GM19351 (cell line): ENCODE data around the gene IGF2BP2.
"Not testable (repeated sequence)": the region's sequence is repeated elsewhere in the genome, so short reads cannot be mapped to it uniquely, and the experiment has no call there.

Experiments used
- ATAC-seq: cut with Tn5 transposase; IDR thresholded peaks from one replicate; pipeline ENCODE4 v1.9.1; 2021; ENCODE audit warnings: mild to moderate bottlenecking, moderate library complexity; ENCODE audit not compliant: unreplicated experiment

IGF2BP2 gene

DNA sequence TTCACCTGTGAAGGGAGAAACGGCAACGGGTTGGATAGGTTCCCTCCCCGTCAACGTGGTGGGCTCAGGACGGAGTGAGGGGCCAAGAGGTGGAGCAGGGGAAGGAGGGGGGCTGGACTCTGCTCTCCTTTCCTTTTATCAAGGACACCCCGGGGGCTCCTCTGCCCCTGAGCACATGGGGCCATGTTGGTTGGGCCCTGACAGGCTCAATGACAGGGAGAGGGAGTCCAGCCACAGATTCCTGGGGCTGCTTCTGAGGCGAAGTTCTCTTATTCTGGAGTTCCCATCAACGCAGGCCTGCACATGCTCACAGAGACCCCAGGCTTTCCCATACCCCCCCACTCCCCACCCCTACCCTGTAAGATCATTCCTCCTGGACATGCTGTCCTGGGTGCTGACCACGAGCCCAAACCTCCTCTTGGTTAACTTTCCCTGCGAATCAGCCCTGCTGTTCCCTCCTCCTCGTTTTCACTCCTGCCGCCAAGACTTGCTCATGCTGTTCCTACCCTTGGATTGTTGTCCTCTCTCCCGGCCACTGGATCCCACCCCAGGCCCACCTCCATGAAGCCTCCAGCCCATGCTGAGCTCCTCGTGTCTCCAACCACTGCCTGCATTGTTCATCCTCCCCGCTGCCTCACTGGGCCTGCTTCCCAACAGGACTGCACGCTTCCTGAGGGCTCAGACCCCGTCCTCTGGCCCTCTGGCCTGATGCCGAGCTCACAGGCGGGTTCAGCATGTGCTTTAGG is 177.5 kb downstream of the IGF2BP2 start:
- no peak for ATAC-seq

GRCh38 chr3:185646382-185647133 is 178.3 kb downstream of the IGF2BP2 start:
- peak; percentile 55 for ATAC-seq

GRCh38 chr3:185645596-185646381 is 179.1 kb downstream of the IGF2BP2 start:
- ATAC-seq: no peak

DNA sequence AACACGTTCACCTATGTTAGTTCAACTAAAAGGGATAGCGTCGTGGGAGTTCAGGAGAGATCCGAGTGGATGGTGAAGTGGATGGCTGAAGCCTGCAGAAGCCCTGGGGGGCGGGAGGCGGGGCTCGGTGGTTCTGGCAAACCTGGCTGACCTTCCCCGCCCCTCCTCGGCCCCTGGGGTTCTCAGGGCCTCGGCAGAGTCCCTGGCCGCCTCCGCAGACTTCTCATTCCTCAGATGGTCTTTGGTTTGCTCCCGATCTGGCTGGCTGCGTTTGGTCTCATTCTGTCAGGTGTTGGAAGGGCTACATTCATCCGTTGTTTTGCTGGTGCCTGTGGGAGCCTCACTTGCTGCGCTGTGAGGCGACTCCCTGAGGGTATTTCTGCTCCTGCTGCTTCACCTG is 179.7 kb downstream of the IGF2BP2 start:
- ATAC-seq: not testable (repeated sequence)

DNA sequence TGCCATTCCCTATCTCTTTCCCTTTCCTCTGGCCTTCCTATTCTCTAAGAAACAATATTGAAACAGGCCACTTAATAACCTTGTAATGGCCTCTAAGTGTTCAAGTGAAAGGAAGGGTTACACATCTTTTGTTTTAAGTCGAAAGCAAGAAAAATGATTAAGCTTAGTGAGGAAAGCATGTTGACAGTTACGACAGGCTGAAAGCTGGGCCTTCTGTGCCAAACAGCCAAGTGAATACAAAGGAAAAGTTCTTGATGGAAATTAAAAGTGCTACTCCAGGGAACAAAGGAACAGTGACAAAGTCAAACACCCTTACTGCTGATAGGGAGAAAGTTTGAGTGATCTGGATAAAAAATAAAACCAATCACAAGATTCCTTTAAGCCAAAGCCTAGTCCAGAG is 184.5 kb downstream of the IGF2BP2 start:
- no peak for ATAC-seq

- ATAC-seq: no peak
These were observed 185.1 kb downstream of the IGF2BP2 start for GRCh38 chr3:185639632-185640206.

GRCh38 chr3:185638651-185639050 is 186.2 kb downstream of the IGF2BP2 start:
- not testable (repeated sequence) for ATAC-seq

- no peak for ATAC-seq
These were observed 187.5 kb downstream of the IGF2BP2 start for GRCh38 chr3:185637388-185637787.

DNA sequence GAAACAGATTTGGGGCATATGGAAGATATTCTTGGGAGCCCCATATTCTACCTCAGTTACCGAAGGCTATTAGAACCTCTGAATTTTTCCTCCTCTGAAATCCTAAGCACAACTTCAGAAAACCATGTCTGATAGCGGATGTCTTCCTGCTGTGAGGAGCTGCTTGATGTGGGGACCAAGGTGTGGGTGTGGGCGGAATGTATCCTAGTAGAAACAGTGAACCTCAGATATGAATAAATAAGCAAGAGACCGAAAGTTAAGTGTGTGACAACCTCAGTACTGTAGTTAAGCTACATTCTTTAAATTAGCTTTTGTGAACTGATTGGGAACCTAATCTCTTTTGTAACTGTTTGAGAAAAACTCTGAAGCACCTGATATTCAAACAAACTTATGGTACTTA is 191.8 kb downstream of the IGF2BP2 start:
- ATAC-seq: no peak

DNA sequence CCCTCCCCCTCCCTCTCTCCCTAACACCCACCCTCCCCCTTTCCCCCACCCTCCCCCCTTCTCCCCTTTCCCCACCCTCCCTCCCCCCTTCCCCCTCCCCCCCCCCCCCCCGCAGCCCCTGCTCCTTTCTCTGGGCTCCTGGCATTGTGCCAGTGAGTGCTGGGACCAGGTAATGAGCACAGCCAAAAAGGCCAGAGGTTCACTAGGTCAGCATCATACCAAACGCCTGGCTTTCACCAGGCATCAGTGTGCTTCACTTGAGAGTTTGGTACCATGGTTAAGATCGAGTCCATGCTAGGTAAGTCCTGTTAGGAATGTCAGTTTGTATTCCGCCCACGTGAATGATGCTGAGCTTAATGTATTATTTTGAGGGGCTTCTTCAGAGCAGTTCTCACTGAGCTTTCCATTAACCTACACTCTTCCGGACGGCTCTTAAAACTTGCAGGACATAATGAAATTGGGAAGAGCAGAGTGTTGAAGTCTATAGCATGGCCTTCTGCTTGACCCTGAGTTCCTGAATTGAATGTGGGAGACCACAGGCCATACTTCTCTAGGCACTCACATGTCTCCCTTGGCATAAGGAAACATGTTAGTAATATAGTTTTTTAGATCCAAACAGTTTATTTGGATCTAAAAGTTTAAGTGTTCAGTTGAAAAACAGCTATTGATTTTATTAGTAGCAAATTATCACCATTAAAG is 193.2 kb downstream of the IGF2BP2 start:
- no peak for ATAC-seq

GRCh38 chr3:185631108-185631507 is 193.7 kb downstream of the IGF2BP2 start:
- ATAC-seq: no peak

DNA sequence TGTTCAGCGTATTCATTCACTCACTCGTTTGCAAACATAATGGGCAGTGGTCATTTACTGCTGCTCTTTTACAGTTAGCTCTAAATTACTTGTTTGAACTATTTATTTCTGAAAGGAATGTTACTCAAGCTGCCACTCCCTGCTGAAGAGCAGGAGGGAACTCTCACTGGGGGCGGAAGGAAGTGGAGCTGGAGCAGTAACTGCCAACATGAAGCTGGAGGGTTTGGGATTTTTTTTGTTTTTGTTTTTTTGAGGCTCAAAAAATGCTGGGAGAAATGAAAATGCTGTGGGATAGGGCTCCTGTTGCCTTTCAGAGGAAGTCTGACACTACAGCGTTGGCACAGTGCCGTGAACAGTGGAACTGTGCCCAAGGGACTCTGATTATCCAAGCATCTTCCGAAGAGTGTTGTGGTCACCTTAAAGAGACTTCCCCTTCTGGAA is 194.6 kb downstream of the IGF2BP2 start:
- ATAC-seq: no peak

- no peak for ATAC-seq
These were observed 195.2 kb downstream of the IGF2BP2 start for GRCh38 chr3:185629554-185630181.

DNA sequence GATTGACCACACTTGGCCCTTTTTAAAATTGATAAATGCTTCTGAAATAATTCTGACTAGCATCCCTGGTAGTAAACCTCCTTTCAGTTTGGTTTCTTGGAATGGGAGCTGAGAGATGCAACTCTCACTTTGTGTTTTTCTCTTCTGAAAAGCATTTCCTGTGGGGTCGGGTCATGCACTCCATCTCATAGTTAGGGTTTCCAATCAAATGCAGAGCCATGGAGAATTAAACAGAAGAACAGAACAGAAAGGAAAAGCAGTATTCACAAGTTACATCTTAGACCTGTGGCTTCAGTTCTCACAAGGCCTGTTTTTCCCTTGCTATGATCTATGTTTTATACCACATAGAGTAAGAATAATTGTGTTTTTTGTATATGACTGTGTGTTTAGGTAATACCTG is 199.1 kb downstream of the IGF2BP2 start:
- ATAC-seq: no peak

DNA sequence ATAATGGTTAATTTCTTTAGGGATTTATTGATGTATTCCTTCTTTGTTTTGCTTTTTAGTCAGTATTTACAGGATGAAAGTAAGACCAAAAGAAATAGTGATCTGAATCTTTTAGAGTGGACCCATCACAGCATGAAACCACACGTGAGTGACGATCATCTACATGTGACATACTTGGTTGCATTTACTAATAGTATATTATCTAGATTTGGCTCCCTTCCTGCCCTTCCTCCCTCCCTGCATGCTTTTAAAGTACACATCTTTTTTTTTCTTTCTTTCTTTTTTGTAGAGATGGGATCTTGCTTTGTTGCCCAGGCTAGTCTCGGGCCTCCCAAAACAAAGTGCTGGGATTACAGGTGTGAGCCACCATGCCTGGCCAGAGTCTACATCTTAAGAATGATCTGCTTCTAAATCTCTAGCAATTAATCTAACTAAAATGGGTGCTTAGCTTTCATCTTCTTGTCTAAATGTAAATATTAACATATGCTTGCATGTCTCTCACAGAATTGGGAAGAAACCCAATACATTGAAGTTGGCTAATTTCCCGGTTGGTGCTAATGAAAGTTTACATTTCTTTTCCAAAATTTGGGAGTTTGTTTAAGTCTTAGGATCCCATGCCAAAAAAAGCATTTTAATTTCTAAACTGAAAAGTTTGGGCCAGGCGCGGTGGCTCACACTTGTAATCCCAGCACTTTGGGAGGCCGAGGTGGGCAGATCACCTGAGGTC is 200.7 kb downstream of the IGF2BP2 start:
- ATAC-seq: no peak

DNA sequence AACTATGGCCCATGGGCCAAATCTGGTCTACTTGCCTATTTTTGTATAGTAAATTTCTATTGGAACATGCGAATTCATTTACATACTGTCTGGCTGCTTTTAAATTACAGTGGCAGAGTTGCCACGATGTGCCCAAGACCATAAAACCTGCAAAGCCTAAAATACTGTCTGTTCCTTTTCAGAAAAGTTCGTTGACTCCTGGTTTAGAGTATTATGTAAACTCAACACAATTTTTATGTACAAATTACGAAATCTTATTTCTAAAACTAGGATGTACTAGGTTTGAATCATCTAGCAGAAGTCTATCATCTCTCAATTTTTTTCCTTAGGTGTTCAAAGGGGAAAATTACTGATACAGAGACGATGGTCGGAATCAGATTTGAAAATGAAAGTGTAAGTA is 211.8 kb downstream of the IGF2BP2 start:
- ATAC-seq: no peak

DNA sequence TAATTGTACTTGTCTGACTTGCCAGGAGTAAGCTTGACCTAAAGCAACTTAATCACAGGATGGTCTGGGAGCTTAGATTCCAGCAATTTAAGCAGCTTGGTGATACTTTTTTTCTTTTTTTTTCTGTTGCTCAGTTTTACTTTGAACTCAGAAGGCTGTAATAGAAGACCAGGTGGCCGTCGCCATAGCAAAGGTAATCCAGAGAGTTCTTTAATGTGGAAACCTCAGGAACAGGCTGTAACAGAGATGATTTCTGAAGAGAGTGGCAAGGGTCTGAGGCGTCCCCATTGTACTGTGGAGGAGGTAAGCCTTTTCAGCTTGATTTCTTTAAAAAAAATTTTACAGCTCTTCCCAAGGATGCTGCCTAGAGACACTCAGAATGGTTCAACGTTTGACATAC is 218.6 kb downstream of the IGF2BP2 start:
- no peak for ATAC-seq

- no peak for ATAC-seq
These were observed 219.3 kb downstream of the IGF2BP2 start for GRCh38 chr3:185605566-185605965.

GRCh38 chr3:185595526-185595925 is 229.3 kb downstream of the IGF2BP2 start:
- peak; percentile 61 for ATAC-seq
